Measurements from ENCODE around the gene ARHGEF3.

DNA sequence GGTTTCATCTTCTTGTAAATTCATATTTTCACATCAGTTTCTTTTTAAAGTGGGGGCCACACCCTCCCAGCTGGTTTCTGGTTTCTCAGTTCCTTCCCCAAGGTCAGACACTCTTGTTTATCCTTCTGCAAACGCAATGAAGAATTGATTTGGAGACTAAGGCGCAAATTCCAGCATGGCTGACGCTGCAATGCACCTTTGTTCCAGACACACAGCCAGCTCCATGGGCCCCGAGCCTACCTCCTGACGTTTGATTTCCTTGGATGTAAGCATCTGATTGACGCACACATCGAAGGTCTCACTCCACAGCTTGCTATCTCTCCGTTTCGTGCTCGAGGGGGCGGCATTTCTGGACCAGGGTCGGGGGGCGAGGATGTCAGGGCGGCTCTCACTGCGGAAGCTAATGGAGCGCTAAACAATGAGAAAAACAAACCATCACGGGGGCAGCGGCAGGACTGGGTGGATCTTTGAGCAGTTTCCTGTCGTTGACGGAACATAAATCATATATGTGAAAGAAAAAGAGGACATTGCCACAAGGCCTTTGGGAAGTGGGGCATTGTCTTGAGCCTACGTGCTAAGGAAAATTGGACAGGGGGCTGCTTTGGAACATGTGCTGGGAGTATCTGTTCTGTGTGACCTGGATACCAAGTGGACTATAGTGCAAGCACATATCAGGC is 46.9 kb downstream of the ARHGEF3 start:
- TF ChIP-seq, protein P1, sequence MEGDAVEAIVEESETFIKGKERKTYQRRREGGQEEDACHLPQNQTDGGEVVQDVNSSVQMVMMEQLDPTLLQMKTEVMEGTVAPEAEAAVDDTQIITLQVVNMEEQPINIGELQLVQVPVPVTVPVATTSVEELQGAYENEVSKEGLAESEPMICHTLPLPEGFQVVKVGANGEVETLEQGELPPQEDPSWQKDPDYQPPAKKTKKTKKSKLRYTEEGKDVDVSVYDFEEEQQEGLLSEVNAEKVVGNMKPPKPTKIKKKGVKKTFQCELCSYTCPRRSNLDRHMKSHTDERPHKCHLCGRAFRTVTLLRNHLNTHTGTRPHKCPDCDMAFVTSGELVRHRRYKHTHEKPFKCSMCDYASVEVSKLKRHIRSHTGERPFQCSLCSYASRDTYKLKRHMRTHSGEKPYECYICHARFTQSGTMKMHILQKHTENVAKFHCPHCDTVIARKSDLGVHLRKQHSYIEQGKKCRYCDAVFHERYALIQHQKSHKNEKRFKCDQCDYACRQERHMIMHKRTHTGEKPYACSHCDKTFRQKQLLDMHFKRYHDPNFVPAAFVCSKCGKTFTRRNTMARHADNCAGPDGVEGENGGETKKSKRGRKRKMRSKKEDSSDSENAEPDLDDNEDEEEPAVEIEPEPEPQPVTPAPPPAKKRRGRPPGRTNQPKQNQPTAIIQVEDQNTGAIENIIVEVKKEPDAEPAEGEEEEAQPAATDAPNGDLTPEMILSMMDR (IDR thresholded peaks at IDR 0.05; ENCODE audit: extremely low read depth in 1 of 2, insufficient read depth in 1 of 2, low read depth in 1 of 2, low read length in 2 of 2), result no peak
- no peak for TF ChIP-seq MAX (IDR thresholded peaks at IDR 0.05; ENCODE audit: insufficient read depth, insufficient read length)
- no peak for TF ChIP-seq FOS (IDR thresholded peaks at IDR 0.05; ENCODE audit: borderline replicate concordance, insufficient read depth, low read length)
- no peak for TF ChIP-seq POLR2A (IDR thresholded peaks at IDR 0.05; ENCODE audit: low read depth, low read length)
- TF ChIP-seq JUN (IDR thresholded peaks at IDR 0.05; ENCODE audit: borderline replicate concordance, insufficient read depth, insufficient read length, low read depth), result no peak
- no peak for TF ChIP-seq EZH2 (IDR thresholded peaks at IDR 0.05; ENCODE audit: borderline replicate concordance, low read depth, low read length, severe bottlenecking)
- no peak for TF ChIP-seq POLR2AphosphoS5 (IDR thresholded peaks at IDR 0.05; ENCODE audit: insufficient read depth, low read depth, low read length)
- no peak for TF ChIP-seq MYC (IDR thresholded peaks at IDR 0.05; ENCODE audit: low read depth, low read length)

All from endothelial cell of umbilical vein (primary cell).